Thyroid gland (tissue), 4 donors: Measurements from ENCODE around the gene GLYATL1B.
"Not testable (repeated sequence)": the region's sequence is repeated elsewhere in the genome, so short reads cannot be mapped to it uniquely, and the experiment has no call there.

Experiments
- CTCF ChIP-seq, 6 experiments: fragments of 200-600 bp in 3 of 6; fragments of 450-650 bp in 3 of 6; sonication (generic) in 3 of 6; IDR thresholded peaks; one replicate each; pipeline ENCODE4 v1.5.1; 2016 to 2019; ENCODE audit warnings: antibody characterized with exemption in 6 of 6, mild to moderate bottlenecking in 2 of 6, inconsistent platforms in 1 of 6, moderate library complexity in 1 of 6
- POLR2A ChIP-seq, 2 donors: fragments of 450-650 bp; IDR thresholded peaks; one replicate each; pipeline ENCODE4 v1.6.1; 2017; ENCODE audit warnings: antibody characterized with exemption in 2 of 2, mild to moderate bottlenecking in 2 of 2, moderate library complexity in 1 of 2

DNA sequence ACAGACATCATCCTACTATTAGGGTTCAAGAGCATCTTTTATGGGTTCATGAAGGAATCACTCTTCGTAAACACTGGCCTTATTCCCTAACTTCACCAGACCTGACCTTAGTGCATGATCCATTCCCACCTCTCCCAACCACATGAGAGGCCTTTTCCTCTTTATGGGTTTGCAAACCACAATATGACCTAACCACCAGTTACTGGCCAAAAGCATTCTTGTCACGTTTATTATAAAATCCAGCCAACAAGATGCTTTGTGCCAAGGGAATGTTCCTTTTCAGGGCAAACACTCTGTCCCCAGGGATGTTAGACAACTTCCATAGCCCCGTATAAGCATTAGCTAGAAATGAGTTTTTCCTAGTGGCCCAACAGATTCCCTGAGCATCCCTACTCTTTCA is 26.0 kb upstream of the GLYATL1B start:
- TF ChIP-seq CTCF, POLR2A (IDR thresholded peaks at IDR 0.05): not testable (repeated sequence)
